Vagina (tissue), 2 donors: Measurements from ENCODE around the gene KTI12. TPM values are rescaled to one million over a fixed set of nuclear protein-coding genes. Genes with fewer than 3 reads are reported as not detected.
"Not testable (repeated sequence)": the region's sequence is repeated elsewhere in the genome, so short reads cannot be mapped to it uniquely, and the experiment has no call there.

ENCODE experiments used
- DNase-seq, 2 donors: peaks; one replicate each; pipeline ENCODE4 v3.0.0-alpha.2; 2017; ENCODE audit errors: extremely low spot score in 2 of 2
- H3K27ac ChIP-seq: fragments of 200-600 bp; sonication (generic); one replicate; pipeline ENCODE4 v1.5.1; 2019
- H3K27me3 ChIP-seq: fragments of 200-600 bp; sonication (generic); one replicate; pipeline ENCODE4 v1.5.1; 2019
- H3K36me3 ChIP-seq, 2 donors: fragments of 200-600 bp; sonication (generic); one replicate each; pipeline ENCODE4 v1.5.1; 2017 to 2019
- H3K4me1 ChIP-seq: fragments of 200-600 bp; sonication (generic); one replicate; pipeline ENCODE4 v1.5.1; 2019
- H3K4me3 ChIP-seq, 2 donors: fragments of 200-600 bp; sonication (generic); 1 replicate in 1 of 2; 2 replicates in 1 of 2; pipeline ENCODE4 v1.5.1; 2016 to 2019
- H3K9me3 ChIP-seq: fragments of 200-600 bp; sonication (generic); one replicate; pipeline ENCODE4 v1.5.1; 2019
- POLR2A ChIP-seq, 2 donors: fragments of 450-650 bp; IDR thresholded peaks; one replicate each; pipeline ENCODE4 v1.6.1; 2017; ENCODE audit warnings: antibody characterized with exemption in 2 of 2, mild to moderate bottlenecking in 2 of 2, moderate library complexity in 2 of 2
- POLR2AphosphoS5 ChIP-seq, 2 donors: sonication (generic); formaldehyde crosslinking; IDR thresholded peaks; one replicate each; pipeline ENCODE4 v1.9.0; 2017; ENCODE audit warnings: antibody characterized with exemption in 2 of 2, mild to moderate bottlenecking in 2 of 2, low read depth in 1 of 2; ENCODE audit not compliant: insufficient read depth in 1 of 2
- intact Hi-C: fragments of 100-400 bp; cut with DNase I; formaldehyde crosslinking; loops from one replicate; pipeline ENCODE4 v1.15.1; 2023
- total RNA-seq: library from RNA; depleted of rRNA; stranded (reverse); fragments of >200 nt; gene quantifications from one replicate; pipeline ENCODE4 v1.2.3, GENCODE V29; 2016
- TF ChIP-seq, protein P1 (sequence below), 3 experiments: fragments of 450-650 bp in 2 of 3; fragments of 200-600 bp in 1 of 3; sonication (generic) in 1 of 3; IDR thresholded peaks; one replicate each; pipeline ENCODE4 v1.5.1; 2017 to 2019; ENCODE audit warnings: antibody characterized with exemption in 3 of 3, mild to moderate bottlenecking in 2 of 3, moderate library complexity in 2 of 3

The KTI12 gene
- total RNA-seq, 1 donor from 2014 or later: 13.8 TPM

DNA sequence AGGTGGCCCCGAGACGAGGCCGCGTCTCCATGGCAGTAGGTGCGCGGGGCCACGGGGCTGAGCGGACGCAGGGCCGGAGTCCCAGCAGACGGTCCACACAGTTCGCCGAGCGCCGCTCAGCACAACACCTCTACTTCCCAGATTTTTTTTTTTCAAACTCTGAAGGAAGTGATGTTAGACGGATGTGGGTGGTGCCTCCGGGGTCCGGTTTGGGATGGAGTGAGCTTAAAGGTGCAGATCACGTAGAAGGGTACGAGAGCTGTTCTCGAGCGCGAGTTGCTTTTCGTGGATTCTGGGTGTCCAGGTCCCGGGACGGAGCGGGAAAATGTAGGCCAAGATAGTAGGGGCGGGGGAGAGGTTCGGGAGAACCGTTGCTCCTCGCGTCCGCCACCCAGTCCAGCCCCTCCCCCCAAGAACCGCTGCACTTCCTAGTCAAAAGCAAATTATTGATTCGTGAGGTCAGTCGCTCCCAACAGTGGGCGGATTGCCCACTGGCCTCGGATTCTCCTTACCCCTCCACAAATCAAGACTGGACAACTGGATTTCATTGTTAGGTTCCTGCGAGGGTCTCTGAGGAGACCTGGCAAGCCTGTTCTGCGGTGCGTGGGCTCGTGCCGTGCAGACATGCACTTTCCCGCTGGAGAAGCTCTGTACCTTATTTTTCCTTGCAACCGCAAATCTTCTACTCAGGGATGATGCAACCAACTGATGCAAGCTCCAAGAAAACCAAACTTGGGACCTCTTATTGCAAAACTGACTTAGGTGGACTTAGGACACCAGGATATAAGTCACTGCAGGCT lies 21.7 kb upstream of the KTI12 start, which contains the start of gene TXNDC12:
TSS of gene TXNDC12 (minus strand) at position 126 of the 800 bp plus-strand sequence. CDS start at position 31, 95 bp downstream.
- TF ChIP-seq, protein P1, sequence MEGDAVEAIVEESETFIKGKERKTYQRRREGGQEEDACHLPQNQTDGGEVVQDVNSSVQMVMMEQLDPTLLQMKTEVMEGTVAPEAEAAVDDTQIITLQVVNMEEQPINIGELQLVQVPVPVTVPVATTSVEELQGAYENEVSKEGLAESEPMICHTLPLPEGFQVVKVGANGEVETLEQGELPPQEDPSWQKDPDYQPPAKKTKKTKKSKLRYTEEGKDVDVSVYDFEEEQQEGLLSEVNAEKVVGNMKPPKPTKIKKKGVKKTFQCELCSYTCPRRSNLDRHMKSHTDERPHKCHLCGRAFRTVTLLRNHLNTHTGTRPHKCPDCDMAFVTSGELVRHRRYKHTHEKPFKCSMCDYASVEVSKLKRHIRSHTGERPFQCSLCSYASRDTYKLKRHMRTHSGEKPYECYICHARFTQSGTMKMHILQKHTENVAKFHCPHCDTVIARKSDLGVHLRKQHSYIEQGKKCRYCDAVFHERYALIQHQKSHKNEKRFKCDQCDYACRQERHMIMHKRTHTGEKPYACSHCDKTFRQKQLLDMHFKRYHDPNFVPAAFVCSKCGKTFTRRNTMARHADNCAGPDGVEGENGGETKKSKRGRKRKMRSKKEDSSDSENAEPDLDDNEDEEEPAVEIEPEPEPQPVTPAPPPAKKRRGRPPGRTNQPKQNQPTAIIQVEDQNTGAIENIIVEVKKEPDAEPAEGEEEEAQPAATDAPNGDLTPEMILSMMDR (IDR thresholded peaks at IDR 0.05): no peak
- TF ChIP-seq POLR2AphosphoS5 (IDR thresholded peaks at IDR 0.05; ENCODE audit: insufficient read depth in 1 of 2, low read depth in 1 of 2): peak; percentile 86 to 87
- peak in 1 of 2 donors; percentile 51 for TF ChIP-seq POLR2A (IDR thresholded peaks at IDR 0.05)
- peak in 1 of 2 donors; percentile 90 for DNase-seq
- Histone ChIP-seq H3K27me3 (no peaks in the 10 kb centered on the region), H3K27ac (peak within 1 kb of the TSS; percentile 85), H3K4me3 (peak within 1 kb of the TSS; percentile 79 to 99), H3K9me3 (no peaks in the 10 kb centered on the region), H3K36me3 (peaks cover 0 to 5% of the 10 kb centered on the region in 2 donors), H3K4me1 (peaks cover 50% of the 10 kb centered on the region)
- intact Hi-C loops: no loop called here

DNA sequence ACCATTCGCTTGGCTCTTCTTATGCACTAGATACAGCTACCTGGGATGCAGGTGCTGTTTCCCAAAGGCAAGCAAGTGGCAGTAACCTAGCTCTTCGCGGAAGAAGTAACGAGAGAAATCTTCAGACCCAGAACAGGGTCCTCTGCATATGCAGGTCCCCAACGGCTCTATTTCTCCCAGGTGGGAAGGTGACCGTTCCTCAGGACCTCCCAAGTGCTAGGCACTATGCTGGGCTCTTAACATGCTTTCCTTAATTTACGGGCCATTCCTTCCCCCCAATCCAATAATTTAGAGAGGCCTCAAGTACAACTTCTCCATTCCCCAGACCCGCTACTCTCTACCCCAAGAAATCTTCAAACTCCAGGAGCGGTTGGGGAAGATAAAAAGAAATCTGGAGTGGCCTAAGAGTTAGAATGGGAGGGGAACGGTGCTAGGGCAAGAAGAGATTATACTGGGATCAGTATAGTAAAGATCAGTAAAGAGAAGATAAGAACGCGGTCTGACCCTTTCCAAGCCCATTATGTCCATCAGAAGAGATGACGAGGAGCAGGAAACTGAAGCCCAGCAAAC lies 21.0 kb upstream of the KTI12 start:
- Histone ChIP-seq H3K9me3 (no peaks in the 10 kb centered on the region), H3K36me3 (no peaks in the 10 kb centered on the region), H3K27ac (peak overlapping the region; percentile 85), H3K4me1 (peaks cover 47% of the 10 kb centered on the region), H3K27me3 (no peaks in the 10 kb centered on the region), H3K4me3 (peak overlapping the region; percentile 79 to 99)
- intact Hi-C loops: no loop called here
- TF ChIP-seq, protein P1 (IDR thresholded peaks at IDR 0.05): no peak
- TF ChIP-seq POLR2AphosphoS5 (IDR thresholded peaks at IDR 0.05; ENCODE audit: insufficient read depth in 1 of 2, low read depth in 1 of 2): no peak
- TF ChIP-seq POLR2A (IDR thresholded peaks at IDR 0.05): no peak
- no peak for DNase-seq

DNA sequence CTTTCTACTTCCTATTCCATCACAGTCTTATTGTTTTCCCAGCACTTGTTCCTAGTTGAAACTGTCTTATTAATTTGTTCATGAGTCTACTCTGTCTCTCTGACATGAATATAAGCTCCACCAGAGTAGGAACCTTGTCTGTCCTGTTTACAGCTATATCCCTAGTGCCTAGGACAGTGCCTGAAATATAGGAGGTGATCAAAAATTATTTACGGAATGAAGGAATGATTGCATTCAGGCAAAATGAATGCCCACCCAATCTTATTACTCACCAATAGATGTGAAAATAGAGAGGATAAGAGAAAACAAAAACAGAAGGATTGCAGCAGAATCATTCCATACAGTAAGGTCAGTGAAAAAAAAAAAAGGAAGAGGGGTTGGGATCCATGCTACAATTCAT lies 20.3 kb upstream of the KTI12 start:
- Histone ChIP-seq H3K27me3 (no peaks in the 10 kb centered on the region), H3K4me1 (peaks cover 40% of the 10 kb centered on the region), H3K4me3 (peak overlapping the region in 1 of 2 donors; percentile 99), H3K36me3 (no peaks in the 10 kb centered on the region), H3K27ac (no peak overlapping the region), H3K9me3 (no peaks in the 10 kb centered on the region)
- no peak for TF ChIP-seq POLR2A (IDR thresholded peaks at IDR 0.05)
- intact Hi-C loops: no loop called here
- DNase-seq: no peak

DNA sequence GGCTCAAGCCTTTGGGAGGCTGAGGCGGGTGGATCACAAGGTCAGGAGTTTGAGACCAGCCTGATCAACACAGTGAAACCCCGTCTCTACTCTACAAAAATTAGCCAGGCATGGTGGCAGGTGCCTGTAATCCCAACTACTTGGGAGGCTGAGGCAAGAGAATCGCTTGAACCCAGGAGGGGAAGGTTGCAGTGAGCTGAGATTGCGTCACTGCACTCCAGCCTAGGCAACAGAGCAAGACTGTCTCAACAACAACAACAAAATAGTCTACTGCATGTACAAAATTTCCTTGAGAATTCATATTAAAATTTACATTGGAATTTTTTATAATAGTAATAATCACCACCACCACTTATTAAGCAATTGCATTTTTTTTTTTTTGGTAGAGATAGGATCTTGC lies 15.7 kb upstream of the KTI12 start:
- peaks cover 13% of the 10 kb centered on the region for H3K4me1 ChIP-seq
- H3K27me3 ChIP-seq, H3K27ac ChIP-seq, H3K4me3 ChIP-seq, H3K36me3 ChIP-seq, H3K9me3 ChIP-seq, intact Hi-C loops, DNase-seq: not testable (repeated sequence)

DNA sequence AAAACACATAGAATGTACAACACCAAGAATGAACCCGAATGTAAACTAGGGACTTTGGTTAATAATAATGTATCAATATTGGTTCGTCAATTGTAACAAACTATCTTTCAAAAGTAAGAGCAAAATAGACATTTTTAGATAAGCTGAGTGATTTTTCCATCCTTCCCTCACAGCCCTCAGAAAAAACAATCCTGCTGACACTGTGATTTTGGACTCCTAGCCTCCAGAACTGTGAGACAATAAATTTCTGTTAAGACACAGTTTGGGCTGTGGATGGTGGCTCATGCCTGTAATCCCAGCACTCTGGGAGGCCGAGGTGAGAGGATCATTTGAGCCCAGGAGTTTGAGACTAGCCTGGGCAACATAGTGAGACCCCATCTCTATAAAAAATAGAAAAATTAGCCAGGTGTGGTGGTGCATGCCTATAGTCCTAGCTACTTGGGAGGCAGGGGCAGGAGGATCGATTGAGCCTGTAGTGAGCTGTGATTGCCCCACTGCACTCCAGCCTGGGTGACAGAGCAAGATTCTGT lies 12.1 kb upstream of the KTI12 start:
- H3K27me3 ChIP-seq, H3K4me3 ChIP-seq, H3K27ac ChIP-seq, H3K9me3 ChIP-seq, H3K4me1 ChIP-seq, intact Hi-C loops, H3K36me3 ChIP-seq, DNase-seq: not testable (repeated sequence)

DNA sequence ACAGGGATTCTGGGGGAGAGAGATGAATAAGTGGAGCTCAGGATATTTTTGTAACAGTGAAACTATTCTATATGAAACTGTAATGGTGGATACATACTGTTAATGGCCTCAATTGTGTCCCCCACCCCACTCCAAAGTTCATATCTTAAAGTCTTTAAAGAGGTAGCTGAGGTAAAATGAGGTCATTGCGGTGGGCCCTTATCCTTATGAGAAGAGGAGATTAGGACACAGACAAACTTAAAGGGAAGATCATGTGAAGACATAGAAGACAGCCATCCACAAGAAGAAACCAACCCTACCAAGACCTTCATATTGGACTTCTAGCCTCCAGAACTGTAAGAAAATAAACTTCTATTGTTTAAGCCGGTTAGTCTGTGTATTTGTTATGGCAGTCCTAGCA lies 11.6 kb upstream of the KTI12 start:
- H3K27ac ChIP-seq: no peak overlapping the region
- intact Hi-C loops: no loop called here
- no peak overlapping the region for H3K4me3 ChIP-seq
- no peaks in the 10 kb centered on the region for H3K4me1 ChIP-seq
- H3K9me3 ChIP-seq: no peaks in the 10 kb centered on the region
- no peaks in the 10 kb centered on the region for H3K27me3 ChIP-seq
- TF ChIP-seq POLR2A (IDR thresholded peaks at IDR 0.05): no peak
- TF ChIP-seq, protein P1 (IDR thresholded peaks at IDR 0.05): no peak
- no peak for TF ChIP-seq POLR2AphosphoS5 (IDR thresholded peaks at IDR 0.05; ENCODE audit: insufficient read depth in 1 of 2, low read depth in 1 of 2)
- DNase-seq: no peak
- H3K36me3 ChIP-seq: peaks cover 4 to 12% of the 10 kb centered on the region in 2 donors
